DND-41 (cell line): ENCODE data around the gene ENDOG.

ENCODE experiments used
- EZH2 ChIP-seq: IDR thresholded peaks from 3 replicates; pipeline ENCODE4 v1.6.1; 2012; ENCODE audit warnings: borderline replicate concordance, low read depth, mild to moderate bottlenecking, moderate library complexity, low read length, inconsistent platforms; ENCODE audit not compliant: severe bottlenecking
- TF ChIP-seq, protein P1 (sequence below): IDR thresholded peaks from 2 replicates; pipeline ENCODE4 v1.5.1; 2012; ENCODE audit warnings: borderline replicate concordance, low read length, moderate library complexity, mild to moderate bottlenecking; ENCODE audit not compliant: poor library complexity, severe bottlenecking; ENCODE audit errors: extremely low read depth

DNA sequence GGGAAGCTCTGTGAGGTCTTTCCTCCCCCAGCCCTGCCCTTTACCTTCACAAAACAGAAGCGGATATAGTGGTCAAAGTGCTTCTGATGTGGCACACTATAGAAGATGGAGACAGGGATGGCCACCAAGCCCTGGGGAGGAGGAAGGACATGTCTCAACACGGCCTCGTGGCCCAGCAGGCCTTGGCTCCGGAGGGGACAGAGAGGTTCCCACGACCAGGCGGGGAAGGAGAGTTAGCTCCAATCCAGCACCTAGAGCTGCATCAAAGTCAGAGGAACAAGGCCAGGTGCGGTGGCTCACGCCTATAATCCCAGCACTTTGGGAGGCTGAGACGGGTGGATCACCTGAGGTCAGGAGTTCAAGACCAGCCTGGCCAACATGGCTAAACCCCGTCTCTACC, 15.4 kb downstream of the ENDOG start:
- TF ChIP-seq, protein P1, sequence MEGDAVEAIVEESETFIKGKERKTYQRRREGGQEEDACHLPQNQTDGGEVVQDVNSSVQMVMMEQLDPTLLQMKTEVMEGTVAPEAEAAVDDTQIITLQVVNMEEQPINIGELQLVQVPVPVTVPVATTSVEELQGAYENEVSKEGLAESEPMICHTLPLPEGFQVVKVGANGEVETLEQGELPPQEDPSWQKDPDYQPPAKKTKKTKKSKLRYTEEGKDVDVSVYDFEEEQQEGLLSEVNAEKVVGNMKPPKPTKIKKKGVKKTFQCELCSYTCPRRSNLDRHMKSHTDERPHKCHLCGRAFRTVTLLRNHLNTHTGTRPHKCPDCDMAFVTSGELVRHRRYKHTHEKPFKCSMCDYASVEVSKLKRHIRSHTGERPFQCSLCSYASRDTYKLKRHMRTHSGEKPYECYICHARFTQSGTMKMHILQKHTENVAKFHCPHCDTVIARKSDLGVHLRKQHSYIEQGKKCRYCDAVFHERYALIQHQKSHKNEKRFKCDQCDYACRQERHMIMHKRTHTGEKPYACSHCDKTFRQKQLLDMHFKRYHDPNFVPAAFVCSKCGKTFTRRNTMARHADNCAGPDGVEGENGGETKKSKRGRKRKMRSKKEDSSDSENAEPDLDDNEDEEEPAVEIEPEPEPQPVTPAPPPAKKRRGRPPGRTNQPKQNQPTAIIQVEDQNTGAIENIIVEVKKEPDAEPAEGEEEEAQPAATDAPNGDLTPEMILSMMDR, result no peak
- no peak for TF ChIP-seq EZH2
